Epidermal melanocyte (primary cell): ENCODE results near the gene ST3GAL5.

Experiments used
- DNase-seq: peaks from one replicate; pipeline ENCODE4 v3.0.0; 2011; ENCODE audit warnings: low spot score; ENCODE audit not compliant: insufficient read length

The ST3GAL5 gene

GRCh38 chr2:85792783-85793441 lies 95.9 kb downstream of the ST3GAL5 start:
- peak; percentile 51 for DNase-seq

GRCh38 chr2:85791704-85792565 lies 96.9 kb downstream of the ST3GAL5 start:
- no peak for DNase-seq

- no peak for DNase-seq
Observed at GRCh38 chr2:85790499-85791188, 98.1 kb downstream of the ST3GAL5 start.

- no peak for DNase-seq
Observed at GRCh38 chr2:85790032-85790431, 98.8 kb downstream of the ST3GAL5 start.

- DNase-seq, result no peak
Observed at GRCh38 chr2:85789271-85789670, 99.5 kb downstream of the ST3GAL5 start.

- no peak for DNase-seq
Observed at GRCh38 chr2:85788603-85789002, 100.2 kb downstream of the ST3GAL5 start.

GRCh38 chr2:85787981-85788340 lies 100.8 kb downstream of the ST3GAL5 start:
- no peak for DNase-seq

GRCh38 chr2:85787282-85787980 lies 101.4 kb downstream of the ST3GAL5 start:
- no peak for DNase-seq
